GM23248 (cell line): ENCODE data around the gene MIA2.
"Not testable (repeated sequence)": the region's sequence is repeated elsewhere in the genome, so short reads cannot be mapped to it uniquely, and the experiment has no call there.

Experiments
- EZH2 ChIP-seq: fragments of 200-600 bp; sonication (generic); IDR thresholded peaks from 2 replicates; pipeline ENCODE4 v1.6.1; 2018; ENCODE audit warnings: antibody characterized with exemption, mild to moderate bottlenecking; ENCODE audit not compliant: insufficient read depth, poor library complexity, severe bottlenecking
- EZH2phosphoT487 ChIP-seq: fragments of 200-600 bp; sonication (generic); IDR thresholded peaks from 2 replicates; pipeline ENCODE4 v1.6.1; 2018; ENCODE audit warnings: antibody characterized with exemption, moderate library complexity, mild to moderate bottlenecking, low read depth; ENCODE audit not compliant: insufficient read depth

- not testable (repeated sequence) for TF ChIP-seq EZH2, EZH2phosphoT487
Measured at GRCh38 chr14:39361556-39361955, 127.8 kb downstream of the MIA2 start.
